ENCODE measurements around the gene LARGE1.
A peak's percentile ranks its signal among the peaks of the same experiment; 100 is the strongest.

LARGE1 gene

DNA sequence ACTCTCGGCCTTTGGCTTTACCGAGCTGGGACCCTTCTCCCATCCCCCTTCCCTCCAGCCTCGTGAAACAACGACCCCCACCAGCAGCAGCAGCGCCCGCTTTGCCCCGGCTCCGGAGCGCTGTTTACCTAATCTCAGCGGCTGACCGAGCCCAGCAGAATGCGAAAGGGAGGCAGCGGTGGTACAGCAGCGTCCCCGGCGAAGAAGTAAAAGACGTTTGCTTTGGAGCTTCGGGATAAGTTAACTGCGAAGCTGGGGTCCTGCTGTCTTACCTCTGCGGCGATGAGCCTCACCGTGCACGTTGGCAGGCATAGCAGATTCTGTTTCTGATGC is 2.0 kb upstream of the LARGE1 start:
- DNase-seq (ENCODE audit: low read depth in 1 of 2, low spot score in 1 of 2), result no peak
- no peak for TF ChIP-seq SPI1 (IDR thresholded peaks at IDR 0.05; ENCODE audit: borderline replicate concordance, low read depth)
- H3K4me3 ChIP-seq (replicated peaks; ENCODE audit: insufficient read depth, low read length), result no peak overlapping the region
- no peak overlapping the region for H3K27ac ChIP-seq (replicated peaks)
- peaks cover 45% of the 10 kb centered on the region for H3K27me3 ChIP-seq (ENCODE audit: insufficient read depth, poor library complexity, severe bottlenecking)

DNA sequence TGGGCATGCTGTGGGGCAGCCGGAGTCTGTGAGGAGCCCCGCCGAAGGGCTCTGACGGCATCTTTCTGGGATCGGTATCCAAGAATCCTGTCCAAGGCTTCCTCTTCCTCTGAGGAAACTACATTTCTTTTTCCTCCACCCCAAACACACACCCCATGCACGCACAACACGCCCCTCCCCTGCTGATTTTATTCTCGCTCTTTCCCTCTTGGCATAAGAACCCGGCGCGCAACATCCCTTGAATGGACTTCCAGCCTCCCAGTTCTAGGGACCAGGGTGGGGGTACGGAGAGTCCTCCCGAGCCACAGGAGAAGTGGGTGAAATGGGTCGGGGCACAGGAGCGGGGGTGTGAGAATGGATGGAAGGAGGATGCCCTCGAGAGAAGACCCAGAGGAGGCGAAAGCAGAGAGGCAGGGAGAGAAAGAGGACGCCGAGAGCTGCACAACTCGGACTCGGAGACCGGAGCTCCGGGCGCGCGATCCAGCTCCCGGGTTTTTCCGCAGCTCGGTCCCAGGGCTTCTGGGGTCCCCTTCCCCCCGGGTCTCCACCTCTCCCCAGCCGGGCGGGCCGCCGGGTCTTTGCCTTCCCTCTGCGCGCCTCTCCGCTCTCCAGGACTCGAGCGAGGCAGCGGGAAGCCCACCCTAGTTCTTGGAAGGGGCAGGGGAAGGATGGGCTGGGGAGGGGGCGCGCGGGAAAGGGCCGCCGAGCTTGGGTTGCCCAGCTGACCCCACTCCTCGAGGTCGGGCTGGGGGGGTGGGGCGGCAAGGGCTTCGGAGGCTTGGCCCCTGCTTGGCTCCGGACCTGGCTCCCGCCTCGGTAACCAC is 1.5 kb upstream of the LARGE1 start:
- Histone ChIP-seq H3K27ac (replicated peaks) (no peak overlapping the region), H3K4me3 (replicated peaks; ENCODE audit: insufficient read depth, low read length) (peak overlapping the region; percentile 22; the same call in 1 of the 2 replicates), H3K27me3 (ENCODE audit: insufficient read depth, poor library complexity, severe bottlenecking) (peaks cover 45% of the 10 kb centered on the region)
- DNase-seq (ENCODE audit: low read depth in 1 of 2, low spot score in 1 of 2), result no peak
- TF ChIP-seq SPI1 (IDR thresholded peaks at IDR 0.05; ENCODE audit: borderline replicate concordance, low read depth), result no peak
- no peak for TF ChIP-seq POLR2AphosphoS5 (IDR thresholded peaks at IDR 0.05; ENCODE audit: low read depth)
- TF ChIP-seq, protein P1, sequence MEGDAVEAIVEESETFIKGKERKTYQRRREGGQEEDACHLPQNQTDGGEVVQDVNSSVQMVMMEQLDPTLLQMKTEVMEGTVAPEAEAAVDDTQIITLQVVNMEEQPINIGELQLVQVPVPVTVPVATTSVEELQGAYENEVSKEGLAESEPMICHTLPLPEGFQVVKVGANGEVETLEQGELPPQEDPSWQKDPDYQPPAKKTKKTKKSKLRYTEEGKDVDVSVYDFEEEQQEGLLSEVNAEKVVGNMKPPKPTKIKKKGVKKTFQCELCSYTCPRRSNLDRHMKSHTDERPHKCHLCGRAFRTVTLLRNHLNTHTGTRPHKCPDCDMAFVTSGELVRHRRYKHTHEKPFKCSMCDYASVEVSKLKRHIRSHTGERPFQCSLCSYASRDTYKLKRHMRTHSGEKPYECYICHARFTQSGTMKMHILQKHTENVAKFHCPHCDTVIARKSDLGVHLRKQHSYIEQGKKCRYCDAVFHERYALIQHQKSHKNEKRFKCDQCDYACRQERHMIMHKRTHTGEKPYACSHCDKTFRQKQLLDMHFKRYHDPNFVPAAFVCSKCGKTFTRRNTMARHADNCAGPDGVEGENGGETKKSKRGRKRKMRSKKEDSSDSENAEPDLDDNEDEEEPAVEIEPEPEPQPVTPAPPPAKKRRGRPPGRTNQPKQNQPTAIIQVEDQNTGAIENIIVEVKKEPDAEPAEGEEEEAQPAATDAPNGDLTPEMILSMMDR (IDR thresholded peaks at IDR 0.05; ENCODE audit: insufficient read depth, low read length), result no peak
- no peak for TF ChIP-seq GABPA (IDR thresholded peaks at IDR 0.05; ENCODE audit: low read depth)
- TF ChIP-seq, protein P2, sequence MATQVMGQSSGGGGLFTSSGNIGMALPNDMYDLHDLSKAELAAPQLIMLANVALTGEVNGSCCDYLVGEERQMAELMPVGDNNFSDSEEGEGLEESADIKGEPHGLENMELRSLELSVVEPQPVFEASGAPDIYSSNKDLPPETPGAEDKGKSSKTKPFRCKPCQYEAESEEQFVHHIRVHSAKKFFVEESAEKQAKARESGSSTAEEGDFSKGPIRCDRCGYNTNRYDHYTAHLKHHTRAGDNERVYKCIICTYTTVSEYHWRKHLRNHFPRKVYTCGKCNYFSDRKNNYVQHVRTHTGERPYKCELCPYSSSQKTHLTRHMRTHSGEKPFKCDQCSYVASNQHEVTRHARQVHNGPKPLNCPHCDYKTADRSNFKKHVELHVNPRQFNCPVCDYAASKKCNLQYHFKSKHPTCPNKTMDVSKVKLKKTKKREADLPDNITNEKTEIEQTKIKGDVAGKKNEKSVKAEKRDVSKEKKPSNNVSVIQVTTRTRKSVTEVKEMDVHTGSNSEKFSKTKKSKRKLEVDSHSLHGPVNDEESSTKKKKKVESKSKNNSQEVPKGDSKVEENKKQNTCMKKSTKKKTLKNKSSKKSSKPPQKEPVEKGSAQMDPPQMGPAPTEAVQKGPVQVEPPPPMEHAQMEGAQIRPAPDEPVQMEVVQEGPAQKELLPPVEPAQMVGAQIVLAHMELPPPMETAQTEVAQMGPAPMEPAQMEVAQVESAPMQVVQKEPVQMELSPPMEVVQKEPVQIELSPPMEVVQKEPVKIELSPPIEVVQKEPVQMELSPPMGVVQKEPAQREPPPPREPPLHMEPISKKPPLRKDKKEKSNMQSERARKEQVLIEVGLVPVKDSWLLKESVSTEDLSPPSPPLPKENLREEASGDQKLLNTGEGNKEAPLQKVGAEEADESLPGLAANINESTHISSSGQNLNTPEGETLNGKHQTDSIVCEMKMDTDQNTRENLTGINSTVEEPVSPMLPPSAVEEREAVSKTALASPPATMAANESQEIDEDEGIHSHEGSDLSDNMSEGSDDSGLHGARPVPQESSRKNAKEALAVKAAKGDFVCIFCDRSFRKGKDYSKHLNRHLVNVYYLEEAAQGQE (IDR thresholded peaks at IDR 0.05; ENCODE audit: insufficient replicate concordance, low read depth), result no peak

DNA sequence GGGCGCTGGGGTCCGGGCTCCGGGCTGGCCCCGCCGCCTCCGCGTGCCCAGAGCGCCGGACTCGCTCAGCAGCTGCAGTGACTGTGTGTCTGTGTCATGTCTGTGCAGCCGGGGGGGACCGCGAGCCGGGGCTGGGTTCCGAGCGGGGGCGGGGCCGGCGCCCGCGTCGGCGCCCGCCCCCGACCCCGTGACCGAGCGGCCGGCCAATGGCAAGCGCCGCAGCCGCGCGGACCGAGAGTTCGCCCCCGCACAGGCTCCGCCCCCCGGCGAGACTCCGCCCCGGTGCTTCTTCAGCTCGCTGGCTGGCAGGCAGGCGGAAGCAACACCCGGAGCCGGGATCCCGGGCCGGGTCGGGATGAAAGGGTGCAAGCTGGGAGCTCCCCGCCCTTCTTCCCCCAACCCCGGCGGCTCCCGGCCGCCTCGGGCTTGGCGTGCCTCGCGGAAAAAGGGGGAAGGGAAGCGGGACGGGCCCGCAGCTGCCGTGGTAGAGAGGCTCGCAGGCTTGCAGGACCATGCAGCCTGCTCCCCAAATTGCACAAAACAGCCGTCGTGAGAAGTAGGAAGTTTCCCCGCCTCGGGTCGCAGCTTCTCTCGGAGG is 750 bp upstream of the LARGE1 start:
- DNase-seq (ENCODE audit: low read depth in 1 of 2, low spot score in 1 of 2), result peak; percentile 74 to 80
- Histone ChIP-seq H3K27me3 (ENCODE audit: insufficient read depth, poor library complexity, severe bottlenecking) (peaks cover 45% of the 10 kb centered on the region), H3K4me3 (replicated peaks; ENCODE audit: insufficient read depth, low read length) (peak overlapping the region; percentile 22), H3K27ac (replicated peaks) (no peak overlapping the region)
- TF ChIP-seq POLR2AphosphoS5 (IDR thresholded peaks at IDR 0.05; ENCODE audit: low read depth), result no peak
- TF ChIP-seq SPI1 (IDR thresholded peaks at IDR 0.05; ENCODE audit: borderline replicate concordance, low read depth), result no peak
- TF ChIP-seq, protein P1 (IDR thresholded peaks at IDR 0.05; ENCODE audit: insufficient read depth, low read length), result no peak
- no peak for TF ChIP-seq GABPA (IDR thresholded peaks at IDR 0.05; ENCODE audit: low read depth)
- TF ChIP-seq, protein P2 (IDR thresholded peaks at IDR 0.05; ENCODE audit: insufficient replicate concordance, low read depth), result no peak

DNA sequence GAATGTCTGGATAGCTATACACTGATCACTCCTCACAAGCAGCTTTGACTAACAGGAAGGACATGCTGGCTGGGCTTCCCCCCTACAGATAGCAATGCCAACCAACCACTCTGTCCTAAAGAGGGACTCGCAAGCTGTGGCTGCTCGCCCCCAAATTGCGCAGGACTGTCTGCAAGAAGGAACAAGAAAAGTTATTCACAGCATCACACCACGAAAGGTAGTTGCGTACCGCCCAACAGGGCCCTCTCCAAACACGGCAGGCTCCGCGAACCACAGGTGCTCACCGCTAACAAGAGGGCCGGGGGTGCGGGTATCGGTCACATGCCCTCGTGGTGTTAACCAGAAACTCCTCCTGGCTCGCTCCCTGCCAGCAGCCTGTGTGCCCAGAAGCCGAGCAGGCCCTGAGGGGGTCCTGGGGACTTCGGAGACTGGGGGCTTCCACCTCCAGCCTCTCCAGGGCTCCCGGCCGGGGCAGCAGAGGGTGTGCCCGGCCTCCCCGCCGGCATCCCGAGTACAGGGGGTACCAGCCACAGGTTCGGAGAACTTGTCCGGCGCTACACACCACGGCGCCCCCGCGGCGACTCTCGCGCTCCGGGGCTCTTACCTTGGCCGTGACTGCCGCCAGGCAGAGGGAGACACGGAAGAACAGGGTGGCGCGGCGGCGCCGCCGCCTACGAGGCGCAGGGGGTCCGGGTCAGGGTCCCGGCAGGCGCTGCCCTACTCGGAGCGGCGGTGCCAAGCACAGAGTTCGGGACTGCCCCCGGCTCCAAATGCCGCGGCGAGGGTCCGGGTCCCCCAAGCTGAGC is 682 bp downstream of the LARGE1 start:
- no peak overlapping the region for H3K27ac ChIP-seq (replicated peaks)
- DNase-seq (ENCODE audit: low read depth in 1 of 2, low spot score in 1 of 2), result no peak
- TF ChIP-seq, protein P2 (IDR thresholded peaks at IDR 0.05; ENCODE audit: insufficient replicate concordance, low read depth), result no peak
- TF ChIP-seq, protein P1 (IDR thresholded peaks at IDR 0.05; ENCODE audit: insufficient read depth, low read length), result no peak
- no peak for TF ChIP-seq GABPA (IDR thresholded peaks at IDR 0.05; ENCODE audit: low read depth)
- no peak for TF ChIP-seq SPI1 (IDR thresholded peaks at IDR 0.05; ENCODE audit: borderline replicate concordance, low read depth)
- no peak for TF ChIP-seq POLR2AphosphoS5 (IDR thresholded peaks at IDR 0.05; ENCODE audit: low read depth)
- H3K27me3 ChIP-seq (ENCODE audit: insufficient read depth, poor library complexity, severe bottlenecking), result peaks cover 45% of the 10 kb centered on the region
- no peak overlapping the region for H3K4me3 ChIP-seq (replicated peaks; ENCODE audit: insufficient read depth, low read length)
